HEK293T (cell line): Measurements from ENCODE around the gene KLF17.

Experiments used
- BHLHE40 ChIP-seq: fragments of 450-650 bp; IDR thresholded peaks from 2 replicates; pipeline ENCODE4 v1.6.1; 2016; ENCODE audit warnings: mild to moderate bottlenecking, moderate library complexity, borderline replicate concordance
- CTBP1 ChIP-seq: fragments of 450-650 bp; IDR thresholded peaks from 2 replicates; pipeline ENCODE4 v1.6.1; 2016; ENCODE audit warnings: borderline replicate concordance
- ELF4 ChIP-seq: fragments of 450-650 bp; IDR thresholded peaks from 2 replicates; pipeline ENCODE4 v1.6.1; 2017; ENCODE audit warnings: antibody characterized with exemption
- FOXM1 ChIP-seq: fragments of 450-650 bp; IDR thresholded peaks from 2 replicates; pipeline ENCODE4 v1.6.1; 2017; ENCODE audit warnings: mild to moderate bottlenecking, borderline replicate concordance
- HDGF ChIP-seq: fragments of 450-650 bp; IDR thresholded peaks from 2 replicates; pipeline ENCODE4 v1.6.1; 2017; ENCODE audit warnings: antibody characterized with exemption, borderline replicate concordance
- SP1 ChIP-seq: fragments of 450-650 bp; IDR thresholded peaks from 2 replicates; pipeline ENCODE4 v1.6.1; 2017
- SUZ12 ChIP-seq: fragments of 450-650 bp; IDR thresholded peaks from 2 replicates; pipeline ENCODE4 v1.6.1; 2016; ENCODE audit warnings: mild to moderate bottlenecking

GRCh38 chr1:44100183-44100868, 18.3 kb upstream of the KLF17 start:
- TF ChIP-seq HDGF (no peak), FOXM1 (no peak), SUZ12 (no peak), ELF4 (no peak), BHLHE40 (no peak), SP1 (no peak), CTBP1 (no peak)
